HEK293 (cell line): ENCODE measurements around the gene DYNC2I2.

Source experiments
- CTCF ChIP-seq: fragments of 450-650 bp; formaldehyde crosslinking; IDR thresholded peaks from 2 replicates; pipeline ENCODE4 v1.5.1; 2016; ENCODE audit warnings: missing biosample characterization, missing genetic modification characterization
- ELK4 ChIP-seq: IDR thresholded peaks from 2 replicates; pipeline ENCODE4 v1.6.1; 2011; ENCODE audit warnings: mild to moderate bottlenecking, low read depth, low read length, borderline replicate concordance
- MEIS1 ChIP-seq: sonication (generic); formaldehyde crosslinking; IDR thresholded peaks from 2 replicates; pipeline ENCODE4 v1.8.1; 2022; ENCODE audit warnings: missing genetic modification reagents, mild to moderate bottlenecking, borderline replicate concordance
- MYNN ChIP-seq: fragments of 450-650 bp; formaldehyde crosslinking; IDR thresholded peaks from 2 replicates; pipeline ENCODE4 v1.5.1; 2016; ENCODE audit warnings: missing biosample characterization, missing genetic modification characterization, borderline replicate concordance
- ZBTB7A ChIP-seq: fragments of 450-650 bp; formaldehyde crosslinking; IDR thresholded peaks from 2 replicates; pipeline ENCODE4 v1.5.1; 2016; ENCODE audit warnings: low read depth, missing biosample characterization, missing genetic modification characterization
- ZNF138 ChIP-seq: fragments of 450-650 bp; formaldehyde crosslinking; IDR thresholded peaks from 2 replicates; pipeline ENCODE4 v1.5.1; 2016; ENCODE audit warnings: missing biosample characterization, missing genetic modification characterization, borderline replicate concordance
- ZNF2 ChIP-seq: fragments of 450-650 bp; formaldehyde crosslinking; IDR thresholded peaks from 2 replicates; pipeline ENCODE4 v1.5.1; 2016; ENCODE audit warnings: missing biosample characterization, missing genetic modification characterization
- ZNF248 ChIP-seq: fragments of 450-650 bp; formaldehyde crosslinking; IDR thresholded peaks from 2 replicates; pipeline ENCODE4 v1.5.1; 2017; ENCODE audit warnings: missing biosample characterization, missing genetic modification characterization
- ZNF292 ChIP-seq: fragments of 450-650 bp; formaldehyde crosslinking; IDR thresholded peaks from 2 replicates; pipeline ENCODE4 v1.5.1; 2016; ENCODE audit warnings: low read depth, missing biosample characterization, missing genetic modification characterization, borderline replicate concordance
- ZNF530 ChIP-seq: fragments of 450-650 bp; formaldehyde crosslinking; IDR thresholded peaks from 2 replicates; pipeline ENCODE4 v1.5.1; 2016; ENCODE audit warnings: low read depth, missing biosample characterization, missing genetic modification characterization
- ZNF560 ChIP-seq: fragments of 450-650 bp; formaldehyde crosslinking; IDR thresholded peaks from 2 replicates; pipeline ENCODE4 v1.5.1; 2017; ENCODE audit warnings: missing biosample characterization, missing genetic modification characterization, borderline replicate concordance
- ZNF701 ChIP-seq: fragments of 450-650 bp; formaldehyde crosslinking; IDR thresholded peaks from 2 replicates; pipeline ENCODE4 v1.5.1; 2016; ENCODE audit warnings: missing biosample characterization, missing genetic modification characterization
- ZNF747 ChIP-seq: fragments of 450-650 bp; formaldehyde crosslinking; IDR thresholded peaks from 2 replicates; pipeline ENCODE4 v1.5.1; 2016; ENCODE audit warnings: missing biosample characterization, missing genetic modification characterization

- TF ChIP-seq ELK4 (no peak), CTCF (tag by site-specific recombination) (no peak), ZNF560 (tag by site-specific recombination) (no peak), ZNF248 (no peak), MEIS1 (CRISPR knock-in tag) (no peak), ZNF530 (tag by site-specific recombination) (no peak), MYNN (no peak), ZNF701 (tag by site-specific recombination) (no peak), ZNF138 (tag by site-specific recombination) (no peak), ZNF292 (tag by site-specific recombination) (no peak), ZNF747 (tag by site-specific recombination) (no peak), ZBTB7A (tag by site-specific recombination) (no peak), ZNF2 (no peak)
Measured at GRCh38 chr9:128651798-128652197, 4.8 kb downstream of the DYNC2I2 start.
